Upper lobe of right lung (tissue), 1 donor: ENCODE measurements around the gene GALM. TPM values are rescaled to one million over a fixed set of nuclear protein-coding genes. Genes with fewer than 3 reads are reported as not detected.
A peak's percentile ranks its signal among the peaks of the same experiment; 100 is the strongest.

ENCODE experiments used
- ATAC-seq: fragments of 200-7000 bp; cut with Tn5 transposase; one replicate; pipeline ENCODE4 v1.9.1; 2020; ENCODE audit warnings: mild to moderate bottlenecking, moderate library complexity
- DNase-seq: peaks from one replicate; pipeline ENCODE4 v3.0.0-alpha.2; 2020
- H3K27ac ChIP-seq: fragments of 200-600 bp; one replicate; pipeline ENCODE4 v1.8.0; 2022
- H3K27me3 ChIP-seq: fragments of 200-600 bp; one replicate; pipeline ENCODE4 v1.8.0; 2022; ENCODE audit warnings: mild to moderate bottlenecking
- H3K36me3 ChIP-seq: fragments of 200-600 bp; one replicate; pipeline ENCODE4 v1.8.0; 2022
- H3K4me1 ChIP-seq: fragments of 200-600 bp; one replicate; pipeline ENCODE4 v1.8.0; 2022
- H3K4me3 ChIP-seq: fragments of 200-600 bp; one replicate; pipeline ENCODE4 v1.8.0; 2022; ENCODE audit warnings: mild to moderate bottlenecking
- H3K9me3 ChIP-seq: fragments of 200-600 bp; one replicate; pipeline ENCODE4 v1.8.0; 2022
- intact Hi-C: fragments of 100-400 bp; cut with DNase I; formaldehyde crosslinking; loops from one replicate; pipeline ENCODE4 v1.11.0; 2022
- total RNA-seq: library from RNA; stranded (reverse); fragmentation: NEBNext Ultra II Directional; extraction: Animal tissue kit (Norgen Biotek cat#: 25700); gene quantifications from one replicate; pipeline ENCODE4 v1.2.1, GENCODE V29; 2021
- TF ChIP-seq, protein P1 (sequence below): fragments of 200-600 bp; IDR thresholded peaks from one replicate; pipeline ENCODE4 v1.8.0; 2022; ENCODE audit warnings: antibody characterized with exemption
- donor health status: DM: no; HTN: yes; CAD: no; lungs with severe emphysema.

Gene GALM
- total RNA-seq, 1 donor from 2014 or later, result 14.7 TPM

DNA sequence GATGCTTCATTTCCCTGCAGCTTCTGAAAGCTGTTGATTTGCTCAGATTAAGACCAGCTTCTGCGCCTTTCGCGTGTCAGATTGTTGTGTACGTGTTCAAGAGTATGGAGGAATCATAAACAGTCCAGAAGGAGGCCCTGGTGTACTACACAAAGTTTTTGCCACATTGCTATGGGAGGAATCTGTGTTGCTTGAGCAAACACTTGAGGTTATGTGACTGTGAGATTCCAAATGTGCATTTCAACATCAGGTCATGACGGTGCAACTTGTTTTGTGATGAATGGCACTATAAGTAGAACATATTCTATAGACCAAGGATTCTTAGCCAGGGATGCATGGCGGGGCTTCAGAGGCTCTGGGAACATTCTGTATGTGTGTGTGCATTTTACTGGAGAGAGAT lies 50.3 kb downstream of the GALM start:
- Histone ChIP-seq H3K9me3 (no peaks in the 10 kb centered on the region), H3K27ac (peak overlapping the region; percentile 68)
- no peak for DNase-seq

GRCh38 chr2:38718601-38719000 lies 52.7 kb downstream of the GALM start:
- DNase-seq (no peak), ATAC-seq (no peak)
- TF ChIP-seq, protein P1, sequence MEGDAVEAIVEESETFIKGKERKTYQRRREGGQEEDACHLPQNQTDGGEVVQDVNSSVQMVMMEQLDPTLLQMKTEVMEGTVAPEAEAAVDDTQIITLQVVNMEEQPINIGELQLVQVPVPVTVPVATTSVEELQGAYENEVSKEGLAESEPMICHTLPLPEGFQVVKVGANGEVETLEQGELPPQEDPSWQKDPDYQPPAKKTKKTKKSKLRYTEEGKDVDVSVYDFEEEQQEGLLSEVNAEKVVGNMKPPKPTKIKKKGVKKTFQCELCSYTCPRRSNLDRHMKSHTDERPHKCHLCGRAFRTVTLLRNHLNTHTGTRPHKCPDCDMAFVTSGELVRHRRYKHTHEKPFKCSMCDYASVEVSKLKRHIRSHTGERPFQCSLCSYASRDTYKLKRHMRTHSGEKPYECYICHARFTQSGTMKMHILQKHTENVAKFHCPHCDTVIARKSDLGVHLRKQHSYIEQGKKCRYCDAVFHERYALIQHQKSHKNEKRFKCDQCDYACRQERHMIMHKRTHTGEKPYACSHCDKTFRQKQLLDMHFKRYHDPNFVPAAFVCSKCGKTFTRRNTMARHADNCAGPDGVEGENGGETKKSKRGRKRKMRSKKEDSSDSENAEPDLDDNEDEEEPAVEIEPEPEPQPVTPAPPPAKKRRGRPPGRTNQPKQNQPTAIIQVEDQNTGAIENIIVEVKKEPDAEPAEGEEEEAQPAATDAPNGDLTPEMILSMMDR, result no peak
- intact Hi-C loops, result no loop called here
- no peak overlapping the region for H3K4me3 ChIP-seq
- H3K9me3 ChIP-seq, result no peaks in the 10 kb centered on the region
- H3K36me3 ChIP-seq, result no peaks in the 10 kb centered on the region
- H3K27ac ChIP-seq, result no peak overlapping the region
- H3K4me1 ChIP-seq, result peaks cover 17% of the 10 kb centered on the region
- no peaks in the 10 kb centered on the region for H3K27me3 ChIP-seq

More for the DNA sequence above, 50.3 kb downstream of the GALM start:
- intact Hi-C loops, result no loop called here
- peaks cover 12% of the 10 kb centered on the region for H3K4me1 ChIP-seq
- peaks cover 4% of the 10 kb centered on the region for H3K36me3 ChIP-seq
- ATAC-seq, result peak; percentile 83
- H3K27me3 ChIP-seq, result no peaks in the 10 kb centered on the region
- TF ChIP-seq, protein P1, result no peak
- H3K4me3 ChIP-seq, result no peak overlapping the region

DNA sequence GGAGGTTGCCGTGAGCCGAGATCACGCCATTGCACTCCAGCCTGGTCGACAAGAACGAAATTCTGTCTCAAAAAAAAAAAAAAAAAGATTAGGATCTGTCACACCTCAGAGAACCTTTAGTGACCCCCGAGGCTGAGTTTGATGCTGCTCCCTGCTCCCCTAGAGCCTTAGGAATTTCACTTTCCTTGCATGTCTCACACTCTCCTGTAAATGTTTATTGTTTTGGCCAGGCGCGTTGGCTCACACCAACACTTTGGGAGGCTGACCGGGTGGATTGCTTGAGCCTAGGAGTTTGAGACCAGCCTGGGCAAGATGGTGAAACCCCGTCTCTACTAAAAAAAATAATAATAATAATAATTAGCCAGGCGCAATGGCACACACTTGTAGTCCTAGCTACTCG lies 53.8 kb downstream of the GALM start:
- no peaks in the 10 kb centered on the region for H3K36me3 ChIP-seq
- TF ChIP-seq, protein P1, result no peak
- no peak for DNase-seq
- H3K27ac ChIP-seq, result peak overlapping the region; percentile 39
- intact Hi-C loops, result no loop called here
- no peaks in the 10 kb centered on the region for H3K9me3 ChIP-seq
- H3K4me3 ChIP-seq, result no peak overlapping the region
- peaks cover 17% of the 10 kb centered on the region for H3K4me1 ChIP-seq
- no peaks in the 10 kb centered on the region for H3K27me3 ChIP-seq
- no peak for ATAC-seq

DNA sequence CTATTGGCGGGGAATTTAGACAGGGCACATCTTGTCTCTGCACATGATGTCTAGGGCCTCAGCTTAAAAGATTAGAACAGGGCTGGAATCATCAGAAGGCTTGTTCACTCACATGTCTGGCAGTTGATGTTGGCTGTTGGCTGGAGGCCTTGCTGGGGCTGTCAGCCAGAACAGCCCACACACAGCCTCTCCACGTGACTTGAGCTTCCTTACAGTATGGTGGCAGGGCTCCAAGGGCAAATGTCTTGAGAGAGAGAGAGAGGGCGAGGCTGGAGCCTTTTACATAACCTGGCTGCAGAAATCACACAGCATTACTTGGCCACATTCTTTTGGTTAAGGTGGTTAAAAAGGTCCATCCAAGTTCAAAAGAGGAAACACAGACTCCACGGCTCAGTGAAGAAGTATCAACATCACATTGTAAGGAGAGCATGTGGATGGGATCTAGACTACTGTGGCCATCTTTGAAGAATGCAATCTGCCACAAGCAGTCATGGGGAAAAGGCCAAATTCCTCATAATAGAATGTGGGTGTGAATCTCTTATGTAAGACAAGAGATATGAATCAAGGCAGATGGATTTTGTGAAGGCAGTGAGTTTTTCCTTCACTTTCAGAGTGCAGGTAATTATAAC lies 54.8 kb downstream of the GALM start:
- ATAC-seq (peak; percentile 89), DNase-seq (peak; percentile 86)
- Histone ChIP-seq H3K36me3 (no peaks in the 10 kb centered on the region), H3K27me3 (no peaks in the 10 kb centered on the region), H3K4me3 (no peak overlapping the region), H3K27ac (peak overlapping the region; percentile 62), H3K4me1 (peaks cover 17% of the 10 kb centered on the region), H3K9me3 (no peaks in the 10 kb centered on the region)
- TF ChIP-seq, protein P1, result no peak
- intact Hi-C loops, result no loop called here

DNA sequence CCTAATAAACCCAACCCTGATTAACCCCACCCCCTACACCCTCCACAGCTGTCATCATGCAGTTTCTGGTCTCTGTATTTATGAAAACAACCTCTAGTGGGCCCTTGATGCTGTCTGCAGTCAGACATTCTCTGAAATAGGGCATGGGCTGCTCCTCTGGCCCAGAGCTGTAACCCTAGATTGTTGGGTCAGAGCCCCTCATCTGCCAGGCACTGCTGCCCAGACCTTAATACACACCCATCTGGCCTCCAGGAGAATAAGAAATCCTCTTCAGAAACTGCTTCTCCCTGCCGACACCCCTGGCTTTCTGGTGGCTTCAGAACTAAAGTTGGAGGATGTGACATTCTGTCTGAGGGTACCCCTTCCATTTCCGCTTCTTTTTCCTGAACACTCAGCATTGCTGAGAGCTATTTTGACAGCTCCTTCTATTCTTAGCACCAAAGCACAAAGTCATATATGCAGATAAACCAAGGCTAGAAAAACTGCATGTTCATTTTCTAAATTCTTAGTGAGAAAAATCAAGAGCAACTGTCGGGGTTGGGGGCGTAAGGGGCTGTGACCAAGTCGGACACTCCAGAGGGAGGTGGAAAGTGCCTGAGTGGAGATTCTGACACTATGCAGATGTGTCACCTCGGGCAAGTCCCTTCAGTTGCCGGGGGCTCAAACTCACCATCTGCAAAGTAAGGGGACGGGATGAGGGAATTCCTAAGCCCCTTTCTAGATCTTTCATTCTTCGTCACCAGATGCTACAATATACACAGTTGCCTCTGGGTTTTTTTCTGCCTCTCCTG lies 56.6 kb downstream of the GALM start:
- H3K4me3 ChIP-seq, result no peak overlapping the region
- intact Hi-C loops, result no loop called here
- no peaks in the 10 kb centered on the region for H3K27me3 ChIP-seq
- no peak for ATAC-seq
- no peak for DNase-seq
- peak overlapping the region; percentile 11 for H3K27ac ChIP-seq
- peaks cover 11% of the 10 kb centered on the region for H3K4me1 ChIP-seq
- H3K36me3 ChIP-seq, result no peaks in the 10 kb centered on the region
- TF ChIP-seq, protein P1, result no peak
- no peaks in the 10 kb centered on the region for H3K9me3 ChIP-seq
